Choroid plexus epithelial cell (primary cell): Measurements from ENCODE around the gene GNAT2.

Experiments
- DNase-seq: peaks from one replicate; pipeline ENCODE4 v3.0.0-alpha.2; 2010; ENCODE audit warnings: low read depth
- H3K4me3 ChIP-seq: 2 replicates; pipeline ENCODE4 v1.5.1; 2011; ENCODE audit warnings: low read depth, mild to moderate bottlenecking, control low read depth, low read length, moderate library complexity
- CTCF ChIP-seq: conservative IDR thresholded peaks from 2 replicates; pipeline ENCODE4 v1.5.1; 2011; ENCODE audit warnings: low read depth, mild to moderate bottlenecking, control low read depth, inconsistent platforms, low read length, moderate library complexity

The GNAT2 gene

GRCh38 chr1:109621379-109622136 lies 2.1 kb upstream of the GNAT2 start:
- peak overlapping the region; percentile 93 for H3K4me3 ChIP-seq
- no peak for DNase-seq
- TF ChIP-seq CTCF = no peak

GRCh38 chr1:109620841-109621286 lies 1.4 kb upstream of the GNAT2 start:
- H3K4me3 ChIP-seq = peak overlapping the region; percentile 93
- peak; percentile 96 for DNase-seq
- no peak for TF ChIP-seq CTCF

- H3K4me3 ChIP-seq = peak overlapping the region; percentile 93
- TF ChIP-seq CTCF = no peak
- DNase-seq = peak; percentile 54
These were observed 980 bp upstream of the GNAT2 start for GRCh38 chr1:109620401-109620791.

- no peak for TF ChIP-seq CTCF
- no peak for DNase-seq
- H3K4me3 ChIP-seq = peak overlapping the region; percentile 93
These were observed 498 bp downstream of the GNAT2 start for GRCh38 chr1:109618661-109619575.

GRCh38 chr1:109617291-109617801 lies 2.1 kb downstream of the GNAT2 start:
- no peak overlapping the region for H3K4me3 ChIP-seq
- peak; percentile 94 for DNase-seq
- TF ChIP-seq CTCF = peak; percentile 4

GRCh38 chr1:109616391-109616790 lies 3.0 kb downstream of the GNAT2 start:
- no peak for TF ChIP-seq CTCF
- H3K4me3 ChIP-seq = no peak overlapping the region
- no peak for DNase-seq
